AG04450 (cell line): ENCODE data around the gene MT1HL1. TPM values are rescaled to one million over a fixed set of nuclear protein-coding genes. Genes with fewer than 3 reads are reported as not detected.

Experiments
- CTCF ChIA-PET: fragments of 300-600, 350-600 bp; formaldehyde crosslinking; extraction: SDS; loops from one replicate; lab custom pipeline; 2022; ENCODE audit warnings: antibody characterized with exemption, inconsistent platforms; lab: Charles Lee
- POLR2A ChIA-PET: fragments of 350-600 bp; formaldehyde crosslinking; extraction: SDS; loops from one replicate; lab custom pipeline; 2021; ENCODE audit warnings: antibody characterized with exemption, inconsistent platforms; lab: Yijun Ruan, JAX
- DNase-seq: peaks from one replicate; pipeline ENCODE4 v3.0.0-alpha.2; 2011; ENCODE audit warnings: low read depth, low spot score
- H3K27ac ChIP-seq: one replicate; pipeline ENCODE4 v1.5.1; 2012; ENCODE audit warnings: low read depth, low read length, control low read depth
- H3K27me3 ChIP-seq: one replicate; pipeline ENCODE4 v1.6.0; 2012; ENCODE audit warnings: low read length; ENCODE audit not compliant: control insufficient read depth, insufficient read depth
- H3K4me3 ChIP-seq: 2 replicates; pipeline ENCODE4 v1.5.1; 2011; ENCODE audit warnings: mild to moderate bottlenecking, low read depth, low read length, control low read depth
- H3K9me3 ChIP-seq: 2 replicates; pipeline ENCODE4 v1.5.1; 2012; ENCODE audit warnings: low read length; ENCODE audit not compliant: control insufficient read depth, insufficient read depth
- polyA plus RNA-seq: library from polyadenylated mRNA; depleted of rRNA; stranded (reverse); fragments of >200 nt; gene quantifications from 2 replicates; pipeline ENCODE4 v1.2.3, GENCODE V29; 2011
- TF ChIP-seq, protein P1 (sequence below): IDR thresholded peaks from 2 replicates; pipeline ENCODE4 v1.5.1; 2011; ENCODE audit warnings: low read depth, low read length, control low read depth, inconsistent platforms

Gene MT1HL1
- polyA plus RNA-seq, 1 experiment = not detected

- POLR2A ChIA-PET = no interaction called here
- TF ChIP-seq, protein P1, sequence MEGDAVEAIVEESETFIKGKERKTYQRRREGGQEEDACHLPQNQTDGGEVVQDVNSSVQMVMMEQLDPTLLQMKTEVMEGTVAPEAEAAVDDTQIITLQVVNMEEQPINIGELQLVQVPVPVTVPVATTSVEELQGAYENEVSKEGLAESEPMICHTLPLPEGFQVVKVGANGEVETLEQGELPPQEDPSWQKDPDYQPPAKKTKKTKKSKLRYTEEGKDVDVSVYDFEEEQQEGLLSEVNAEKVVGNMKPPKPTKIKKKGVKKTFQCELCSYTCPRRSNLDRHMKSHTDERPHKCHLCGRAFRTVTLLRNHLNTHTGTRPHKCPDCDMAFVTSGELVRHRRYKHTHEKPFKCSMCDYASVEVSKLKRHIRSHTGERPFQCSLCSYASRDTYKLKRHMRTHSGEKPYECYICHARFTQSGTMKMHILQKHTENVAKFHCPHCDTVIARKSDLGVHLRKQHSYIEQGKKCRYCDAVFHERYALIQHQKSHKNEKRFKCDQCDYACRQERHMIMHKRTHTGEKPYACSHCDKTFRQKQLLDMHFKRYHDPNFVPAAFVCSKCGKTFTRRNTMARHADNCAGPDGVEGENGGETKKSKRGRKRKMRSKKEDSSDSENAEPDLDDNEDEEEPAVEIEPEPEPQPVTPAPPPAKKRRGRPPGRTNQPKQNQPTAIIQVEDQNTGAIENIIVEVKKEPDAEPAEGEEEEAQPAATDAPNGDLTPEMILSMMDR = no peak
- DNase-seq = no peak
- Histone ChIP-seq H3K27ac (no peak overlapping the region), H3K9me3 (peaks cover 23% of the 10 kb centered on the region), H3K27me3 (no peaks in the 10 kb centered on the region), H3K4me3 (no peak overlapping the region)
- CTCF ChIA-PET = no interaction called here
Observed at GRCh38 chr1:236994450-236994849, 9.8 kb downstream of the MT1HL1 start.

DNA sequence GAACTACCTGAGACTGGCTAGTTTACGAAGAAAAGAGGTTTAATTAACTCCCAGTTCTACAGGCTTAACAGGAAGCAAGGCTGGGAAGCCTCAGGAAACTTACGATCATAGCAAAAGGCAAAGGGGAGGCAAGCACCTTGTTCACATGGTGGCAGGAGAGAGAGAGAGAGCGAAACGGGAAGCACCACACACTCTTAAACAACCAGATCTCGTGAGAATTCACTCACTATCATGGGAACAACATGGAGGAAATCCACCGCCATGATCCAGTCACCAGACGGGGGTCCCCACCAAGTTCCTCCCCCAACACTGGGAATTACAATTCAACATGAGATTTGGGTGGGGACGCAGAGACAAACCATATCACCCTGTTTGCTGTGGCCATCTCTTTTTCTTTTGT, 11.8 kb downstream of the MT1HL1 start:
- ChIA-PET CTCF (no interaction called here), POLR2A (no interaction called here)
- peaks cover 16% of the 10 kb centered on the region for H3K9me3 ChIP-seq
- no peak for DNase-seq
- H3K27ac ChIP-seq = no peak overlapping the region
- TF ChIP-seq, protein P1 = no peak
- no peaks in the 10 kb centered on the region for H3K27me3 ChIP-seq
- H3K4me3 ChIP-seq = no peak overlapping the region

DNA sequence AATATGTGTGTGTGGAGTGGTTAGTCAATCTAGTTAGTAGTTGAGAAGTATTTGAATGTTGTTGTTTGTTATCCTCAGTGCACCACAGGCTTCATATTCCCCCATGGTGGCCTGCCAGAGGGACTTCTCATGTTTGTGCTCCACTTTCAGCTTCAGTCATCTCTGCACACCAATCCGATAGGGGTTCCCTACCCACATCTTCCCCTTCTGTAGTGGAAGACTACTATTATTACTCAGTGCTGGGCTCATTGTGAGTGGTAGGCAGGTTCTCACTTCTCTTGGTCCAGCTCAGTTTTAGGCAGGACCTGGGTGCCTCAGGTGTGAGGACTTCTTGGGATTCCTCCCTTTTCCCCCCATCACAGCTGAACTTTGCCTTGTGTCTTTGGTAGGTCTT, 14.2 kb downstream of the MT1HL1 start:
- no peak overlapping the region for H3K27ac ChIP-seq
- H3K9me3 ChIP-seq = peaks cover 6% of the 10 kb centered on the region; the same call in 1 of the 2 replicates
- TF ChIP-seq, protein P1 = no peak
- ChIA-PET CTCF (no interaction called here), POLR2A (no interaction called here)
- DNase-seq = no peak
- H3K27me3 ChIP-seq = no peaks in the 10 kb centered on the region
- no peak overlapping the region for H3K4me3 ChIP-seq

- Histone ChIP-seq H3K9me3 (peaks cover 3% of the 10 kb centered on the region; the same call in 1 of the 2 replicates), H3K27ac (no peak overlapping the region), H3K27me3 (no peaks in the 10 kb centered on the region), H3K4me3 (no peak overlapping the region)
- CTCF ChIA-PET = no interaction called here
- TF ChIP-seq, protein P1 = no peak
- no peak for DNase-seq
- POLR2A ChIA-PET = no interaction called here
Observed at GRCh38 chr1:236989290-236990051, 14.8 kb downstream of the MT1HL1 start.

- H3K9me3 ChIP-seq = peaks cover 18% of the 10 kb centered on the region
- no peak overlapping the region for H3K4me3 ChIP-seq
- H3K27ac ChIP-seq = no peak overlapping the region
- CTCF ChIA-PET = interaction anchor here (0.6 kb wide), 1 partner anchor 748 kb away, joined by 3 read pairs; no protein-coding TSS in a partner anchor
- POLR2A ChIA-PET = no interaction called here
- TF ChIP-seq, protein P1 = no peak
- no peaks in the 10 kb centered on the region for H3K27me3 ChIP-seq
- no peak for DNase-seq
Observed at GRCh38 chr1:236983818-236984217, 20.4 kb downstream of the MT1HL1 start.
